ENCODE results near the gene SLMAP. TPM values are rescaled to one million over a fixed set of nuclear protein-coding genes. Genes with fewer than 3 reads are reported as not detected.

SLMAP gene
- total and polyA plus RNA-seq, 2 of the 13 experiments (the other 11 are each of a cell fraction or from before 2014, with no cell fraction given): 24.0 to 48.3 TPM

DNA sequence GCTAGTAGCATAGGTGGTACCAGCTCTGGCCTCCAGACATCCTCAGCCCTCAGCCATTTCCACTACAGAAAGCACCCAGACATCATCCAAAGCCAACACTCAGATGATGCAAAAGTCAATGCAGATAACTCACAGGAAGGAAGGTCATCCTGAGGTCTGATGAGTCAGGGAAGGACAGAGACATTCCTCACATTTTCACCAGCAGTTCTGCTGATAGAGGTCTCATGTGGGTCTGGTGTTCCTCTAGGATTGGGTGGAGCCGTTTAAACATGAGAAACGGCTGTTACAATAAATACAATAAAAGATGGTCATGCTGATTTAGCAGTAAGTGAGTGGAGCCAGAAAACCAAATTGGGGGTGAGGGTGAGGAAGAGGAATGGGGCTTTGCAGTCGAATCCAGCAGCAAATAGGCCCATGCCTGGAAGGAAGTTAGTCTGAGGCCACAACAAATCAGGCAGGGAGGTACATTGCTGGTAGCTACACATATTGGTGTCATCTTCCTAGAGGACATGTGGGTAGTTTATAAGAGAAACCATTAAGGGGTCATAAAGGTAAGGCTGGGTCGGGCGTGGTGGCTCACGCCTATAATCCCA, 218.8 kb downstream of the SLMAP start (continued):
- TF ChIP-seq ZNF704 (CRISPR knock-in tag; IDR thresholded peaks at IDR 0.05; ENCODE audit: borderline replicate concordance) (no peak), HOXA9 (CRISPR knock-in tag; IDR thresholded peaks at IDR 0.05; ENCODE audit: borderline replicate concordance) (no peak), SKI (IDR thresholded peaks at IDR 0.05; ENCODE audit: partially characterized antibody) (peak; percentile 90), GATAD1 (CRISPR knock-in tag; IDR thresholded peaks at IDR 0.05) (0 out of 2 replicates have a peak, but pooled peaks have one; percentile 35), HDAC2 (CRISPR knock-in tag; IDR thresholded peaks at IDR 0.05) (peak; percentile 87), ZNF441 (CRISPR knock-in tag; IDR thresholded peaks at IDR 0.05; ENCODE audit: borderline replicate concordance) (no peak), JUNB (CRISPR knock-in tag; IDR thresholded peaks at IDR 0.05; ENCODE audit: borderline replicate concordance) (peak; percentile 83; the same call in 1 of the 2 replicates), ZNF629 (CRISPR knock-in tag; conservative IDR thresholded peaks at IDR 0.05) (no peak), FOXA3 (CRISPR knock-in tag; IDR thresholded peaks at IDR 0.05) (peak; percentile 81), KDM1A (CRISPR knock-in tag; IDR thresholded peaks at IDR 0.05) (peak; percentile 85), ZNF251 (CRISPR knock-in tag; IDR thresholded peaks at IDR 0.05) (no peak), ZNF747 (CRISPR knock-in tag; IDR thresholded peaks at IDR 0.05; ENCODE audit: borderline replicate concordance) (no peak), ZBTB43 (CRISPR knock-in tag; conservative IDR thresholded peaks at IDR 0.05) (no peak), JUN (CRISPR knock-in tag; IDR thresholded peaks at IDR 0.05) (peak; percentile 85; the same call in 1 of the 2 replicates), ZNF224 (CRISPR knock-in tag; IDR thresholded peaks at IDR 0.05) (no peak), NR3C1 (CRISPR knock-in tag; IDR thresholded peaks at IDR 0.05) (no peak), PPARG (CRISPR knock-in tag; conservative IDR thresholded peaks at IDR 0.05) (peak; percentile 77), PHF20 (CRISPR knock-in tag; IDR thresholded peaks at IDR 0.05) (no peak), ZBTB8A (CRISPR knock-in tag; IDR thresholded peaks at IDR 0.05; ENCODE audit: borderline replicate concordance, low read depth) (no peak), REPIN1 (CRISPR knock-in tag; IDR thresholded peaks at IDR 0.05; ENCODE audit: borderline replicate concordance, low read depth) (no peak)
- TF ChIP-seq, protein P1, sequence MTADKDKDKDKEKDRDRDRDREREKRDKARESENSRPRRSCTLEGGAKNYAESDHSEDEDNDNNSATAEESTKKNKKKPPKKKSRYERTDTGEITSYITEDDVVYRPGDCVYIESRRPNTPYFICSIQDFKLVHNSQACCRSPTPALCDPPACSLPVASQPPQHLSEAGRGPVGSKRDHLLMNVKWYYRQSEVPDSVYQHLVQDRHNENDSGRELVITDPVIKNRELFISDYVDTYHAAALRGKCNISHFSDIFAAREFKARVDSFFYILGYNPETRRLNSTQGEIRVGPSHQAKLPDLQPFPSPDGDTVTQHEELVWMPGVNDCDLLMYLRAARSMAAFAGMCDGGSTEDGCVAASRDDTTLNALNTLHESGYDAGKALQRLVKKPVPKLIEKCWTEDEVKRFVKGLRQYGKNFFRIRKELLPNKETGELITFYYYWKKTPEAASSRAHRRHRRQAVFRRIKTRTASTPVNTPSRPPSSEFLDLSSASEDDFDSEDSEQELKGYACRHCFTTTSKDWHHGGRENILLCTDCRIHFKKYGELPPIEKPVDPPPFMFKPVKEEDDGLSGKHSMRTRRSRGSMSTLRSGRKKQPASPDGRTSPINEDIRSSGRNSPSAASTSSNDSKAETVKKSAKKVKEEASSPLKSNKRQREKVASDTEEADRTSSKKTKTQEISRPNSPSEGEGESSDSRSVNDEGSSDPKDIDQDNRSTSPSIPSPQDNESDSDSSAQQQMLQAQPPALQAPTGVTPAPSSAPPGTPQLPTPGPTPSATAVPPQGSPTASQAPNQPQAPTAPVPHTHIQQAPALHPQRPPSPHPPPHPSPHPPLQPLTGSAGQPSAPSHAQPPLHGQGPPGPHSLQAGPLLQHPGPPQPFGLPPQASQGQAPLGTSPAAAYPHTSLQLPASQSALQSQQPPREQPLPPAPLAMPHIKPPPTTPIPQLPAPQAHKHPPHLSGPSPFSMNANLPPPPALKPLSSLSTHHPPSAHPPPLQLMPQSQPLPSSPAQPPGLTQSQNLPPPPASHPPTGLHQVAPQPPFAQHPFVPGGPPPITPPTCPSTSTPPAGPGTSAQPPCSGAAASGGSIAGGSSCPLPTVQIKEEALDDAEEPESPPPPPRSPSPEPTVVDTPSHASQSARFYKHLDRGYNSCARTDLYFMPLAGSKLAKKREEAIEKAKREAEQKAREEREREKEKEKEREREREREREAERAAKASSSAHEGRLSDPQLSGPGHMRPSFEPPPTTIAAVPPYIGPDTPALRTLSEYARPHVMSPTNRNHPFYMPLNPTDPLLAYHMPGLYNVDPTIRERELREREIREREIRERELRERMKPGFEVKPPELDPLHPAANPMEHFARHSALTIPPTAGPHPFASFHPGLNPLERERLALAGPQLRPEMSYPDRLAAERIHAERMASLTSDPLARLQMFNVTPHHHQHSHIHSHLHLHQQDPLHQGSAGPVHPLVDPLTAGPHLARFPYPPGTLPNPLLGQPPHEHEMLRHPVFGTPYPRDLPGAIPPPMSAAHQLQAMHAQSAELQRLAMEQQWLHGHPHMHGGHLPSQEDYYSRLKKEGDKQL (CRISPR knock-in tag; IDR thresholded peaks at IDR 0.05; ENCODE audit: low read depth): 0 out of 2 replicates have a peak, but pooled peaks have one; percentile 44
